SK-N-SH (cell line): ENCODE results near the gene RBM10.

Experiments
- CHD2 ChIP-seq: fragments of 150-350 bp; IDR thresholded peaks from 2 replicates; pipeline ENCODE4 v1.6.1; 2018; ENCODE audit warnings: low read length; ENCODE audit not compliant: partially characterized antibody
- CTCF ChIP-seq: fragments of 200-600 bp; sonication (generic); IDR thresholded peaks from 2 replicates; pipeline ENCODE4 v1.6.1; 2017; ENCODE audit warnings: antibody characterized with exemption, mild to moderate bottlenecking, moderate library complexity
- EZH2phosphoT487 ChIP-seq: fragments of 200-600 bp; sonication (generic); IDR thresholded peaks from 2 replicates; pipeline ENCODE4 v1.6.1; 2017; ENCODE audit warnings: low read depth, mixed run types, mild to moderate bottlenecking, antibody characterized with exemption, moderate library complexity, borderline replicate concordance
- FOSL2 ChIP-seq: IDR thresholded peaks from 2 replicates; pipeline ENCODE4 v1.4.0; 2012; ENCODE audit warnings: low read depth, mild to moderate bottlenecking, moderate library complexity, borderline replicate concordance
- JUND ChIP-seq: IDR thresholded peaks from 2 replicates; pipeline ENCODE4 v1.4.0; 2012
- NRF1 ChIP-seq: IDR thresholded peaks from 2 replicates; pipeline ENCODE4 v1.6.1; 2012; ENCODE audit warnings: low read depth, mild to moderate bottlenecking, low read length
- RFX5 ChIP-seq: IDR thresholded peaks from 2 replicates; pipeline ENCODE4 v1.6.1; 2012; ENCODE audit warnings: mild to moderate bottlenecking, improper control_type of control experiment, low read length
- YY1 ChIP-seq: IDR thresholded peaks from 2 replicates; pipeline ENCODE4 v1.4.0; 2012; ENCODE audit warnings: low read depth, mild to moderate bottlenecking
- ZBTB33 ChIP-seq: IDR thresholded peaks from 2 replicates; pipeline ENCODE4 v1.4.0; 2012; ENCODE audit warnings: low read depth, borderline replicate concordance
- TF ChIP-seq, protein P1 (sequence below): IDR thresholded peaks from 2 replicates; pipeline ENCODE4; 2012

- TF ChIP-seq, protein P1, sequence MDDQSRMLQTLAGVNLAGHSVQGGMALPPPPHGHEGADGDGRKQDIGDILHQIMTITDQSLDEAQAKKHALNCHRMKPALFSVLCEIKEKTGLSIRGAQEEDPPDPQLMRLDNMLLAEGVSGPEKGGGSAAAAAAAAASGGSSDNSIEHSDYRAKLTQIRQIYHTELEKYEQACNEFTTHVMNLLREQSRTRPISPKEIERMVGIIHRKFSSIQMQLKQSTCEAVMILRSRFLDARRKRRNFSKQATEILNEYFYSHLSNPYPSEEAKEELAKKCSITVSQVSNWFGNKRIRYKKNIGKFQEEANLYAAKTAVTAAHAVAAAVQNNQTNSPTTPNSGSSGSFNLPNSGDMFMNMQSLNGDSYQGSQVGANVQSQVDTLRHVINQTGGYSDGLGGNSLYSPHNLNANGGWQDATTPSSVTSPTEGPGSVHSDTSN = no peak
- no peak for TF ChIP-seq CTCF
- no peak; the same call in 1 of the 2 replicates for TF ChIP-seq JUND
- TF ChIP-seq FOSL2 = no peak
- TF ChIP-seq CHD2 = no peak
- TF ChIP-seq EZH2phosphoT487 = no peak
- TF ChIP-seq RFX5 = no peak
- peak; percentile 40 for TF ChIP-seq YY1
- TF ChIP-seq NRF1 = peak; percentile 89
- TF ChIP-seq ZBTB33 = no peak
Measured at GRCh38 chrX:47218280-47218919, 73.4 kb downstream of the RBM10 start, which contains the start of gene CDK16.
